ENCODE data around the gene LNPK.
"Not testable (repeated sequence)": the region's sequence is repeated elsewhere in the genome, so short reads cannot be mapped to it uniquely, and the experiment has no call there.

Gene LNPK, protein sequence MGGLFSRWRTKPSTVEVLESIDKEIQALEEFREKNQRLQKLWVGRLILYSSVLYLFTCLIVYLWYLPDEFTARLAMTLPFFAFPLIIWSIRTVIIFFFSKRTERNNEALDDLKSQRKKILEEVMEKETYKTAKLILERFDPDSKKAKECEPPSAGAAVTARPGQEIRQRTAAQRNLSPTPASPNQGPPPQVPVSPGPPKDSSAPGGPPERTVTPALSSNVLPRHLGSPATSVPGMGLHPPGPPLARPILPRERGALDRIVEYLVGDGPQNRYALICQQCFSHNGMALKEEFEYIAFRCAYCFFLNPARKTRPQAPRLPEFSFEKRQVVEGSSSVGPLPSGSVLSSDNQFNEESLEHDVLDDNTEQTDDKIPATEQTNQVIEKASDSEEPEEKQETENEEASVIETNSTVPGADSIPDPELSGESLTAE

DNA sequence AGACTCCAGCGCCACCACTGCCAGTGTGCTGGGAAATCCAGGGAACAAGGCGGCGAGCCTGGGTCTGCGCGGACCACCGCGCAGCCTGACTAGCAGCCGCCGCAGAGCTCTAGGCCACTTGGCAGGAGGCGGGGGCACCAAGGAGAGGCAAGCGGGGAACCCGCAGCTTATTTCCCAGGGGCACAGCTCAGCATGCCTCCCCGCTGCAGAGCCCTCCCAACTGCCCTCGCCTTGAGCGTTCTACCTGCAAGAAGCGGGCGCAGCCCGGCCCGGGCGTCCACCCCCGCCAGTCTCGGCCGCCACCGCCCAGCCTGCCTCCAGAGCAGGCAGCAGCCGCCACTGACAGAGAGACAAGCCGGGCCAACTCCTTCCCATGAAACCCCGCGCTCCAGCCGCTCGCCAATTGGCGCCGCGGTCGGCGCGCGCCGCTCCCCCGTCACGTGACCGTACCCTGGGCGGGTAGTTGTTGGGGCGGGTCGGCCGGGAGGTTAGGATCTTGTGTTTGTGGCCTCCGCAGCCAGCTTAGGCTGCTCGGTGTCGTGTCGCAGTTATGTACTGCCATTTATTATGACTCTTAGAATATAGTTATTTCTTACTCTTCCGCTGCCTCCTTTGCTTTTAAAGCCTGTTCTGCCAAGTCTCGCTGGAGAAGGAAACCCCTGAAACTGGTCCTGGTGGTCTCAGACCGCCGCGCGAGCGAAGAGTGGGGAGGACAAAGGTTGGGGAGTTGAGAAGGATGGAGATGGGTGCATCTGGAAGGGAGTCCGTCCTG is at the start of gene LNPK:
LNPK (minus strand) TSS at position 352 of the 772 bp plus-strand sequence. CDS start 6,683 bp downstream, outside the sequence.
- intact Hi-C loops (cut with DNase I), result no loop called here

DNA sequence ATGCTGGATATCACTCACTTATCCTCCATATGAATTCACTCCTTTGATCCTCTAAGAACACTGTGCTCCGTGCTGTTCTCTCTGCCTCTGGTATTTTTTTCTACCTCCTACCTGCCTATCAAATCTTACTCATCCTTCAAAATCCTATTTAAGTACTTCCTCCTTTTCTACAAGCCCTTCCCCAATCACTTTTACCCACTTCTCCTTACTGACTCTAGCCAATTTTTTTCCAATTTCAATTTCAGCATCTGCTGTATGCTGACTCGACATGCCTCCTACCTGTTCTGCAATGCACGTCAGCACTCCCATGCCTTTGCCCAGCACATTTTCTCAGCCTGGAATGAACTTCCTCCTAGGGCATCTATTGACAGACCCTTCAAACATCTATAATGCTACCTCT is 37.3 kb upstream of the LNPK start:
- DNase-seq, result peak in 31 of 42 donors; percentile 5 to 79 (median 29)
- intact Hi-C loops (cut with DNase I), result no loop called here

More for the DNA sequence above, at the start of gene LNPK:
- DNase-seq, result peak; percentile 87 to 98 (median 95)

DNA sequence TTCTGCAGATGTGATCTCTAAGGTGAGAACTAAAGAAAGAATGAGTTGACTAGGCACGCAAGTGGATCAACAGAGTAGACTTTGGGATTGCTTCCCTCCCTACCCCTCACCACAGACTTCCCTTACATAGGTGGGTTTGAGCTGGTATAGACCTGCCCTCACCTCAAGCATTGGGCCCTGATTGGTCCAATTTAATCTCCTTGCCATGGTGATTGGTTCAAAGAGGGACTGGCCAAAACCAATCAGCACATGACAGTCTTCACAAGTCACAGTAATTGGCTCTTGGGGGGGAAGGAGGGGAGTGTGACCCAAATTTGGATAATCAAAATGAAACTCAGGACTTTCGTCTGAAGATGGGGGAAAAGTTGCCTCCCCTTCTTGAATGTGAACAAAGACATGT is 36.6 kb upstream of the LNPK start:
- intact Hi-C loops (cut with DNase I), result no loop called here
- DNase-seq, result no peak

DNA sequence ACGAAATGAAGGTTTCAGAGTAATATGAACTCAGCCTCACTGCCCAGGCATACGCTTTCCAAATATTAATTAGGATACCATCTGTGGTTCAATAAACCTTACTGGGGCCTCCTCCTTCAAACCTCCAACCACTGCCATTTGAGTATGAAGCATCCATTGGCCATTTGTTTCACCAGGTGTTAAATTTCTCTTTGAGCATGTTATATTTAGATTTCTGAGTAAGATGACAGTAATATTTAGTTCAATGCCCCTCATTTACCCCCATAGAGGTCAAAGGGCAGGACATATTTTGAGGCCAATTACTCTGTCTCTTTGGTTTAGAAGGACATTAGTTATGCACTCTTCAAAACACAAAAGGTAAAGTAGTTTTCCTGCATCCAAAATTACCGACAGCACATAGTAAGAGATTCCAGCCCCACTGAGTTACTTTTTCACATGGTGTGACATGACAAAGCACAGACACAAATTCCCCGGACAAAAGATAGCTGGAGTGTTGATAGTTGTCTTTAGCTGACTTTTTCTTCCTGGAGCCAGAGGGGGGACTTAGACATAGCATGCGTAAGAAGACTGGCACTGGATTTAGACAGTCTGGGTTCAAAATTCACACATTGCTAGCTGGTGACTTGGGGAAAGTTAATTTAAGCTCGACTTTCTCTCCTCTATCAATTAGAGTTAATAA is 33.1 kb upstream of the LNPK start:
- intact Hi-C loops (cut with DNase I), result no loop called here
- no peak for DNase-seq

DNA sequence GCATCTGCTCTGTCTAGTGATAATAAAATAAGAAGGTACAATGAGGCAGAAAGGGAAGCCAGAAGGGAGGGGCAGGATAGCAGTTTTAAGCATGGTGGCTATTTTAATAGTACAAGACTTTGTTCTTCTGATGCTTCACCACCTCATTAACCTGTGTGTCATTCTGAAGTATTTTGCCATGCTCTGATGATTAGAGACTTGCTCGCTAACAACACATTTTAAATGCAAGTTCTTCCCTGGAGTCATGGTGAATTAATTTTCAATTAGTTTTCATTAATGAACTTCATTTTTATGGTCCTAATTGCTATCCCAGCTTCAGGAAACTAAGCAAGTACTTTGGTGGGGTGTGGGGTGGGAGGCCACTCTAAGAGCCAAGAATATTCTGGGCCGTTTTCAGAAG is 25.7 kb upstream of the LNPK start:
- intact Hi-C loops (cut with DNase I), result no loop called here
- DNase-seq, result no peak

DNA sequence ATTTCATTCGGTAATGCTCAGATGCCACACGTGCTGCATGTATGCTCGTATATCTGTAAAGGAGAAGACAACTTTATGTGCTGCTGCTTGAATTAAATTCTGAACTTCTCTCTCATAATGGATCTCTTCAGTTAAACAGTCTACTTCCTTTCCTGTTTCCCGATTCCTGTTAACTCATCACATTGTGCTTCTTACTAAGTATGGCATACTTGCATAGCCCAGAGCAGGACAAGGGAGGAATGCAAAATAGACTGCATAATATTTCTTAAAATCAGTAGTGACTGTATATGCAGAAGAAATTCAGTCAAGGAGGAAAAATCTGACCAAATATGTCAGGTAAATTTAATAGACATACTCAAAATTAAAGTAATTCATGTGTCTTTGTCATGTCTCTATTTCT is 23.9 kb upstream of the LNPK start:
- intact Hi-C loops (cut with DNase I), result no loop called here
- no peak for DNase-seq

DNA sequence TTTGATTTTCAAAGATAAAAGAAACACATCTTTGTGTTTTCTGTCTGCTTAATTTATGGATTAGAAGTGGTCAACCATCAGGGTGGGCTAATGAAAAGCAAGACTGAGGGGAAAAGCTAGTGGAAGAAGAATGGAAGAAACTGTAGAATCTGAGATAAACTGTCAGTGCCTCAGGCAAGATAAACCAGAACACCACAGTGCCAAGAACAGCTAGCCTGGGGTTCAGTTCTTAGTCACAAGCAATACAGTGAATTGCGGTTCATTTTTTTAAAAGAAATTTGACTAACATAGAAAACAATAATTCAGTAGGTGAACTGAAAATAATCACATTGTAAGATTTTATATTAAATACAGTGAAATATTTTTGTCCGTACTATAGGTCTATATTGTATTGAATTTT is 22.0 kb upstream of the LNPK start:
- intact Hi-C loops (cut with DNase I), result no loop called here
- no peak for DNase-seq

DNA sequence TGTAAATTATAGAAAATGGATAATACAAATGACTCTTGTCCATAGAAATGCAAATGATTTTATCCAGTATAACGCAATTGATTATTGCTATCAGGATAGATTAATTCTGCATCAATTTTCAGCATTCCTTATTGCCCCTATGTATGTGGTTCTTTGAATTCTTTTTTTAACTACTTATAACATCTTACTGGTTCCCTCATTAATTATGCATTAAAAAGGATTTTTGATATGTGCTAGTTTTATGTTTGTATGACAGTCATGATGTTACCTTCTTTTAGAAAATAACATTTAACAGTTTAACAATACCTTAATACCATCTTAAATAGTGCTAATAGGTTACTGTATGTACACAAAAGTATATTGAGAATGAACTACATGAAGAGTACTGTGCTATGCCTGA is 20.0 kb upstream of the LNPK start:
- no peak for DNase-seq
- intact Hi-C loops (cut with DNase I), result no loop called here

DNA sequence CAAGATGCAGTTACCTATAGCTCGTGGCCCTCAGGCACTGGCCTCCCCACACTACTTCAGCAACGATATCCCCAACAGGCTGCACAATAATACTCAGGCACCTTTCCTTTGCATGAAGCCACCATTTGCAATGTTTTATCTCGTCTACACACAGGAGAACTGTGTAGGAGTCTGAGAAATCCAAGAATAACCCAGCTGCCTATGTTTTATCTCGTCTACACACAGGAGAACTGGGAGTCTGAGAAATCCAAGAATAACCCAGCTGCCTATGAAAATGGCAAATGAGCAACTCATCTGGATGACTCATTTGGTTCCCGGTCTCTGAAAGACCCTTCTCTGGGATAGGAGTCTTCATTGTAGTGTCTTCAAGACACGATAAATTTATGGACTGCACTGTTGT is 18.3 kb upstream of the LNPK start:
- DNase-seq, result no peak
- intact Hi-C loops (cut with DNase I), result no loop called here

DNA sequence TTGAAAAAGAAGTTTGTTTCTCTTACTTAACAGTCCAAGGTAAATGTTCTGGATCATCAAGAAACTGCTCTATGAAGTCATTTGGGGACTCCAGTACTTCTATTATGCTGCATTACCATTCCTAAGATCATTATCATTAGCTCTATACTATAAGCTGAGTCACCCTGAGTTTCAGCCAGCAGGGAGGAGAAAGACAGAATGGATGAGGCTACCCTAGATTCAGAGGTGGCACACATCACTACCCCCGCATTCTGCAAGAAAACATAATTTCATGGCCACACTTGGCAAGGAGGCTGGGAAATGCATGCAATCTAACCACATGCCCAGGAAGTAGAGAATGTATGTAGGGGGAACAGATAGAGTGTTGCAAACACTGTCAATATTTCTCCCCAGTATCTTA is 16.6 kb upstream of the LNPK start:
- intact Hi-C loops (cut with DNase I), result no loop called here
- DNase-seq, result no peak

DNA sequence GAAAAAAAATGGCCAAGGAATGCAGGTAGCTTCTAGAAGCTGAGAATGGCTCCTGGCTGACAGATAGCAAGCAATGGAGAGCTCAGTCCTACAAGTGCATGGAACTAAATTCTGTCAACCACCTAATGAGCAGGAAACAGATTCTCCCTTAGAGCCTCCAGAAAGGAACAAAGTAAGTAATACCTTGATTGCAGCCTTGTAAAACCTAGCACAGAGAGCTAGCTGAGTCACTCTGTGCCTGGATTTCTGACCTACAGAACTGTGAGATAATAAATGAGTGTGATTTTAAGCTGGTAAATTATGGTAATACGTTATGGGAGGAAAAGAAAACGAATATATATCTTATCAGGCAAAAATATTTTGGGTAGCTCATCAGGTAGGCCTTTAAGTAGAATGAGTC is 7.4 kb upstream of the LNPK start:
- intact Hi-C loops (cut with DNase I), result no loop called here
- DNase-seq, result no peak

DNA sequence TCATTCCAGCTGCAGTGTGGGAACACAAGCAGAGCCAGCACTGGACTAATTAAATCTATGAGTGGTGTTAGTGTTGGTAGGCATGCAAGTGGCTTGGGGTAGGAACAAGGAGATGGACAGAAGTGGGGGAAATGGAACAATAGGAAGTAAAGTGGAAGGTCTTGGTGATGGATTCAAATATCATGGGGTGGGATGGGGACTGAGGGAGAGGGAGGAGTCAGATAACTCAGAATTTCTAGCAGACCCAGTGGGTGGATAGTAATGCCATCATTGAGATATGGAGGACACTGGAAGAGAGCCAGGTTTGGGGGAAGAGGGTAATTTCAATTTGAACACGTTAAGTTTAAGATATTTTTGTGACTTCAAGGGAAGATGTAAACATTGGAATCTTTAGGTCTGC is 2.9 kb upstream of the LNPK start:
- intact Hi-C loops (cut with DNase I), result no loop called here
- DNase-seq, result no peak

DNA sequence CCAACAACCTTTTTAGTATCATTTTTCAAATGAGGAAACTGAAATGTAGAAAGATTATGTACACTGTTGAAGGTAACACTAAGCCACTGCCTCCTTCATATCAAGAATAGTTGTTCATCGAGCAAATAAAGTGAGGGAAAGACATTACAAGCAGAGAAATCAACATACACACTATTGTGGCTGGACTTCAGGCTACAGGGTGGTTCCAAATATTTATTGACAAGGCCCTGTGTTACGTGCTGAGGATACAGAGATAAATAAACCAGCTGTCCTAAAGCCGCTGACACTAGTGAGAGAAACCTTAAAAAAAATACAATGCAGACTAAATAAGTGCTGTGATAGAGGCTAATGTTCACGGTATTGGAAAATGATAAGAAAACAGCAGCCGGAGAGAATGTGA is 1.9 kb upstream of the LNPK start:
- DNase-seq, result no peak
- intact Hi-C loops (cut with DNase I), result no loop called here

DNA sequence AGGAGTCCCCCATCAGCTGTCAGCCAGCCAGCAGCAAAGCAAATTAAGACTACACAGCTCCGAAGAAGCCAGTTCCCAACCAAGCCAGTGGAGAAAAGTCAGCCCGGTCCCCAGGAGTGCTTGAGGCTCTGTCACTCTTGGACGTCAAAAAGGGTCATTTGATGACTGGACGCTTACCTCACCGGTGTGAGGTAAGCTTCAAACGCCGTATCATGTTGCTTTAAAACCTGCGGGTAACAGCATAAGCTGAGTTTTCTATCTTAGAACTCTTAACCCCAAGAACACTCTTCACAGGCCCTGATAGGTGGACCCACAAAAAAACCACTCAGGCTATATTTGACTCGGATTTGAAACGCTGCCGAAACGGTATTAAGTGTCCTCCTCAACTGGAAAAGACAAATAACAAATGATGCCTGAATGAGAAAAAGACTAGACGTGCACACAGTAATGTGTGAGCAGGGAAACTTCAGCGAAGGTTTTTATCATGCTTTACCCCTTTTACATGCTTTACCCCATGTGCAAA is 682 bp upstream of the LNPK start:
- peak in 21 of 42 donors; percentile 20 to 64 (median 39) for DNase-seq
- intact Hi-C loops (cut with DNase I), result no loop called here

DNA sequence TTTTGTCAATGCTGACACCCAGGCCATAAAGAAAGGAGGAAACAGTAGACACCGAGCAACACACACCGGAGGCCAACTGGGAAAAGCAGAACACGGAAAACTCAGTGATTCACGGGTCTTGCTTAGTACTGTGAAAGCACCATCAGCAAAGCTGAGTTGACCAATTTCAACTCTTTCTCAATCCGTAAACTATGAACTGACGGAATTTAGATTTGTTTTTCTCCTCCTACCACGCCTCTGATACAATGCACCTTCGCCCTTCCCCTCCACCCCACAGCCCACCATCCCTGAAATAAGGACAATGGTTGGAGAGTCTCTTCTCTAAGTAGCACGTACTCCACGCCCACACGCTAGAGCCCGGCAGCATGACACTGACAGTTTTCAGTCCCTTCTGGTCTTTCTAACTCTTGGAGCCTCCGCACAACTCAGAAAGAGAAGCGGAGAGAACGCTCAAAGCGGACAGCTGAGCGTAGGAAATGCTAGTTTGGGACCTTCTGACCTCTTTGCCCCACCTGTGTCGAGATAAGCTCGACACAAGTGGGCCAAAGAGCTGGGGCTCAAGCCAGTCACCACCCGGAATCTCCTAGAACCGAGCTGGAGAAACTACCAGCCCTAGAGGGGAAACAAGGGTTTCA is 669 bp downstream of the LNPK start:
- peak; percentile 13 to 75 (median 44) for DNase-seq
- intact Hi-C loops (cut with DNase I), result no loop called here

DNA sequence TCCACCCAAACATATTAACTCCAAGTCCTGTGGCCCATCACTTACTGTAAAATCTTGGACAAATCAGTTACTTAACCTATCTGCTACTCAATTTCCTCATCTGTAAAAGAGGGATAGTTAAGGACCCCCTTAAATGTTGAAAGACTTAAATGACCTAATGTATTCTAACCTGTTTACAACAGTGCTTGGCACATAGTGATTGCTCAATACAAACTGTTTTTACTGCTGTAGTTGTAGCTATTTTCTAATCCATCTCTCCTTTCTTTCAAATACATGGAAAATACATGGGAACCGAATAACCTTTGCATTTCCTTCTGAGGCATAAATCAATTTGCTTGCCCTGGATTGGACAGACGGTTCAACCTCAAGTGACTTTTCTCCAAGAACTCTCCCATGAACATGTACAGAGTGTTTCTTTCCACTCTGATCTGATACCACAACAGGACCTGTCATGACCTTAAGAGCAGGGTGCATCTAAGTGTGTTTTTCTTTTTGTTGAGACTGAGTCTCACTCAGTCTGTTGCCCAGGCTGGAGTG is 2.7 kb downstream of the LNPK start:
- intact Hi-C loops (cut with DNase I), result no loop called here
- DNase-seq, result no peak

DNA sequence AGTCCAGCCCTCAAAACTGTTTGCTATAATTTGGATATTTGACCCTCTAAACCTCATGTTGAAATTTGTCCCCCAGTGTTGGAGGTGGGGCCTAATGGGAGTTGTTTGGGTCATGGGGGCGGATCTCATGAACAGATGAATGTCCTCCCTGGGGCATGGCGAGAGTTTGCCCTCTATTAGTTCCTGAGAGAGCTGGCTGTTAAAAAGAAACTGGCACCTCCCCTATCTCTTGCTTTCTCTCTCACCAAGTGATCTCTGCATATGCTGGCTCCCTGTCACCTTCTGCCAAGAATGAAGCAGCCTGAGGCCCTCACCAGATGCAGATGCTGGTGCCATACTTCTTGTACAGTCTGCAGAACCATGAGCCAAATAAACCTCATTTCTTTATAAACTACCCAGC is 12.0 kb downstream of the LNPK start:
- no peak for DNase-seq
- intact Hi-C loops (cut with DNase I), result no loop called here

DNA sequence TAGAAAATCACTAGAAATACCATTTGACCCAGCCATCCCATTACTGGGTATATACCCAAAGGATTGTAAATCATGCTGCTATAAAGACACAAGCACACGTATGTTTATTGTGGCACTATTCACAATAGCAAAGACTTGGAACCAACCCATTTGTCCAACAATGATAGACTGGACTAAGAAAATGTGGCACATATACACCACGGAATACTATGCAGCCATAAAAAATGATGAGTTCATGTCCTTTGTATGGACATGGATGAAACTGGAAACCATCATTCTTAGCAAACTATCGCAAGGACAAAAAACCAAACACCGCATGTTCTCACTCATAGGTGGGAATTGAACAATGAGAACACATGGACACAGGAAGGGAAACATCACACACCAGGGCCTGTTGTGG is 14.9 kb downstream of the LNPK start:
- DNase-seq; intact Hi-C loops (cut with DNase I): not testable (repeated sequence)

DNA sequence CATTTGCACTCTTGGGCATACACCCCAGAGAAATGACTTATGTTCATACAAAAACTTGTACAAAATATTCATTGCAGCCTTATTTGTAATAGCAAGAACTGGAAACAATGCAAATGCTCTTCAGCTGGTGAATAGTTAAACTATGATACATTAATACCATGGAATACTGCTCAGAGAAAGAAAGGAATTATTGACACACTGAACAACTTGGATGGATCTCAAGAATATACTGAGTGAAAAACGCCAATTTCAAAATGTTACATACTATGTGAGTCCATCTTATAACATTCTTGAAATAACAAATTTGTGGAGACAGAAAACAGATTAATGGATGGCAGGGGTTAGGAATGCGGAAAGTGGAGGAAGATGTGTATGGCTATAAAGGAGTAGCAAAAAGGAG is 17.2 kb downstream of the LNPK start:
- DNase-seq, result no peak
- intact Hi-C loops (cut with DNase I), result no loop called here

Data from head of caudate nucleus (tissue), 42 donors.